ENCODE measurements around the gene LINGO3. TPM values are rescaled to one million over a fixed set of nuclear protein-coding genes. Genes with fewer than 3 reads are reported as not detected.

Gene LINGO3
- total RNA-seq, 1 experiment from 2014 or later = 2.0 TPM

DNA sequence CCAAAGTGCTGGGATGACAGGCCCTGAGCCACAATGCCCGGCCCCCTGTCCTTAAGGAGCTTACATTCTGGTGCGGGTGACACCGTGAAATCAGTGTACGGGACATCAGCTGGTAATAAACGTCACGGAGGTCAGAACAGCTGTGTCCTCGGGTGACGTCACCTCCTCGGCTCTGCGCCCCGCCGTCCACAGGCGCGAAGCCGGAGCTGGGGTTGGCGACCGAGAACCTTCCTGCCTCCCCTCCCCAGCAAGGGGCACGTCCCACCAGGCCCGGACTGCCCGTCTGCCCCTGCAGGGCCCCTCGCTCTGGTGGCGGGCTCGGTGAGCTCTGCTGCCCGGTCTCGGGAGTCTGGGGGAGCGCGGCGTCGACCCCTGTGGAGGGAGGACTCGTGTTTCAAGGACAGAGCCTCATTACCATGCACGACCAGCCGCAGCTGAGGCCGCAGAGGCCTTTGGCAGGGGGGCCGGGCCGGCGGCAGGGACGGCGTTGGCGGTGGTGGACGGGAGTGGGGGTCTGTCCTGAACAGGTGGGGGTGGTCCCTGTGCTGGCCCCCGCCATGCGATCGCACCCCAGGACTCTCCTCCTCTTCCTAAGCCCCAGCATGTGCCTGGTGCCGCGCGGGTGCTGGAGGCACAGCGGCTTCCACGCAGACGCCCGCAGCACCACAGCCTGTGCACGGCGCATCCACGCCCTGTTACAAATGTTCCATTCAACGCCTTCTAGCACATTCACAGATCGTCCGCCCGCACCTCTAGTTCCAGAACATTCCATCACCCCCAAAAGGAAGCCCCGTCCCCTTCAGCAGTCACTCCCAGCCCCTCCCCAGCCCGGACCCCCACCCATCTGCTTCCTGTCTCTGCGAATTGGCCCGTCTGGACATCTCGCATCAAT is 5.4 kb downstream of the LINGO3 start (continued):
- peak; percentile 52; the same call in 1 of the 2 replicates for TF ChIP-seq SP1 (CRISPR knock-in tag; conservative IDR thresholded peaks at IDR 0.05)
- peak; percentile 49; the same call in 1 of the 2 replicates for TF ChIP-seq FOXP1 (CRISPR knock-in tag; IDR thresholded peaks at IDR 0.05; ENCODE audit: borderline replicate concordance)

DNA sequence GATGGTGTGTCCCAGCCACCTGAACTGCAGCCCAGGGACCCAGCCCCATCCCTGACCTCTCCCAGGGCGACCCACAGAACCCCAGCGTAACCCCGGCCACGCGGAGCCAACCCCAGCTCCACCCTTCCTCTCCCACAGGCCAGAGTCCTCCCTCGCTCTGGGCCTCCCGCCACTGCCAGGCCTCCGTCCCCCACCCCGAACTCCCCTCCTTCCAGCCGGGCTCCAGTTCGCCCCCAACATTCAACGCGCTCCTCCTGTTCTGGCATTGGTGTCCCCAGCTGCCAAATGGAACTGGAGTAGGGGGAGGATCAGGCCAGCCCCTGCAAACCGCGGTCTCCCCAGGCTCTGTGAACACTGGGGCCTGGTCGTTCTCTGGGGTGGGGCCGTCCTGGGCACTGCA is 7.4 kb downstream of the LINGO3 start:
- H3K9me3 Mint-ChIP-seq = no peaks in the 10 kb centered on the region
- CTCF ChIA-PET = interaction anchor here (1.1 to 2.1 kb wide), 2 partner anchors 10 to 15 kb away, joined by 3 to 6 read pairs; no protein-coding TSS in a partner anchor
- H3K4me3 Mint-ChIP-seq = no peak overlapping the region
- no peaks in the 10 kb centered on the region for H3K36me3 Mint-ChIP-seq
- peaks cover 5% of the 10 kb centered on the region for H3K4me1 Mint-ChIP-seq
- no peak for ATAC-seq
- TF ChIP-seq NFATC4 (CRISPR knock-in tag; IDR thresholded peaks at IDR 0.05) = no peak
- TF ChIP-seq ZNF396 (CRISPR knock-in tag; IDR thresholded peaks at IDR 0.05; ENCODE audit: borderline replicate concordance) = no peak
- no peak for TF ChIP-seq NR1H2 (CRISPR knock-in tag; IDR thresholded peaks at IDR 0.05)
- TF ChIP-seq, protein P1, sequence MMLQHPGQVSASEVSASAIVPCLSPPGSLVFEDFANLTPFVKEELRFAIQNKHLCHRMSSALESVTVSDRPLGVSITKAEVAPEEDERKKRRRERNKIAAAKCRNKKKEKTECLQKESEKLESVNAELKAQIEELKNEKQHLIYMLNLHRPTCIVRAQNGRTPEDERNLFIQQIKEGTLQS (CRISPR knock-in tag; conservative IDR thresholded peaks at IDR 0.05) = no peak
- TF ChIP-seq, protein P2, sequence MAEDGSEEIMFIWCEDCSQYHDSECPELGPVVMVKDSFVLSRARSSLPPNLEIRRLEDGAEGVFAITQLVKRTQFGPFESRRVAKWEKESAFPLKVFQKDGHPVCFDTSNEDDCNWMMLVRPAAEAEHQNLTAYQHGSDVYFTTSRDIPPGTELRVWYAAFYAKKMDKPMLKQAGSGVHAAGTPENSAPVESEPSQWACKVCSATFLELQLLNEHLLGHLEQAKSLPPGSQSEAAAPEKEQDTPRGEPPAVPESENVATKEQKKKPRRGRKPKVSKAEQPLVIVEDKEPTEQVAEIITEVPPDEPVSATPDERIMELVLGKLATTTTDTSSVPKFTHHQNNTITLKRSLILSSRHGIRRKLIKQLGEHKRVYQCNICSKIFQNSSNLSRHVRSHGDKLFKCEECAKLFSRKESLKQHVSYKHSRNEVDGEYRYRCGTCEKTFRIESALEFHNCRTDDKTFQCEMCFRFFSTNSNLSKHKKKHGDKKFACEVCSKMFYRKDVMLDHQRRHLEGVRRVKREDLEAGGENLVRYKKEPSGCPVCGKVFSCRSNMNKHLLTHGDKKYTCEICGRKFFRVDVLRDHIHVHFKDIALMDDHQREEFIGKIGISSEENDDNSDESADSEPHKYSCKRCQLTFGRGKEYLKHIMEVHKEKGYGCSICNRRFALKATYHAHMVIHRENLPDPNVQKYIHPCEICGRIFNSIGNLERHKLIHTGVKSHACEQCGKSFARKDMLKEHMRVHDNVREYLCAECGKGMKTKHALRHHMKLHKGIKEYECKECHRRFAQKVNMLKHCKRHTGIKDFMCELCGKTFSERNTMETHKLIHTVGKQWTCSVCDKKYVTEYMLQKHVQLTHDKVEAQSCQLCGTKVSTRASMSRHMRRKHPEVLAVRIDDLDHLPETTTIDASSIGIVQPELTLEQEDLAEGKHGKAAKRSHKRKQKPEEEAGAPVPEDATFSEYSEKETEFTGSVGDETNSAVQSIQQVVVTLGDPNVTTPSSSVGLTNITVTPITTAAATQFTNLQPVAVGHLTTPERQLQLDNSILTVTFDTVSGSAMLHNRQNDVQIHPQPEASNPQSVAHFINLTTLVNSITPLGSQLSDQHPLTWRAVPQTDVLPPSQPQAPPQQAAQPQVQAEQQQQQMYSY (CRISPR knock-in tag; IDR thresholded peaks at IDR 0.05) = no peak
- no peak for TF ChIP-seq ZBTB21 (CRISPR knock-in tag; IDR thresholded peaks at IDR 0.05; ENCODE audit: borderline replicate concordance)
- H3K27ac Mint-ChIP-seq = no peak overlapping the region
- POLR2A ChIA-PET = no interaction called here
- peaks cover 10% of the 10 kb centered on the region for H3K27me3 Mint-ChIP-seq (ENCODE audit: low read depth)
- no peak for DNase-seq (ENCODE audit: low spot score)

DNA sequence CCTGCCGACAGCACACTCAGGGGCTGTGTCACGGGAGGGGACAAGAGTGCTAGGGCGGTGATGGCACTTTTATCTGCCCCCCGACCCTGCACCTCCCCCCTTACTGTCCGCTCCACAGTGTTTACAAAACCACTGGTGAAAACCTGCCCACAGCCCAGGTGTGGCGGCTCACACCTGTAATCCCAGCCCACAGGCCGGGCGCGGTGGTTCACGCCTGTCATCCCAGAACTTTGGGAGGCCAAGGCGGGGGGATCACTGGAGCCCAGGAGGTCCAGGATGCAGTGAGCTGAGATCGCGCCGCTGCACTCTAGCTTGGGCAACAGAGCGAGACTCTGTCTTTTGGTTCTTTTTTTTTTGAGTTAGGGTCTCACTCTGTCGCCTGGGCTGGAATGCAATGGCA is 11.8 kb downstream of the LINGO3 start:
- no peak for ATAC-seq
- DNase-seq (ENCODE audit: low spot score) = no peak
- H3K27ac Mint-ChIP-seq = no peak overlapping the region
- peaks cover 34% of the 10 kb centered on the region for H3K27me3 Mint-ChIP-seq (ENCODE audit: low read depth)
- H3K36me3 Mint-ChIP-seq = no peaks in the 10 kb centered on the region
- H3K9me3 Mint-ChIP-seq = no peaks in the 10 kb centered on the region
- CTCF ChIA-PET = interaction anchor here (0.6 to 2.7 kb wide), 5 partner anchors 10 to 22 kb away, joined by 3 to 24 read pairs (median 7); no protein-coding TSS in a partner anchor
- POLR2A ChIA-PET = no interaction called here
- H3K4me1 Mint-ChIP-seq = peaks cover 3% of the 10 kb centered on the region; the same call in 1 of the 2 replicates
- H3K4me3 Mint-ChIP-seq = no peak overlapping the region
- TF ChIP-seq, protein P3, sequence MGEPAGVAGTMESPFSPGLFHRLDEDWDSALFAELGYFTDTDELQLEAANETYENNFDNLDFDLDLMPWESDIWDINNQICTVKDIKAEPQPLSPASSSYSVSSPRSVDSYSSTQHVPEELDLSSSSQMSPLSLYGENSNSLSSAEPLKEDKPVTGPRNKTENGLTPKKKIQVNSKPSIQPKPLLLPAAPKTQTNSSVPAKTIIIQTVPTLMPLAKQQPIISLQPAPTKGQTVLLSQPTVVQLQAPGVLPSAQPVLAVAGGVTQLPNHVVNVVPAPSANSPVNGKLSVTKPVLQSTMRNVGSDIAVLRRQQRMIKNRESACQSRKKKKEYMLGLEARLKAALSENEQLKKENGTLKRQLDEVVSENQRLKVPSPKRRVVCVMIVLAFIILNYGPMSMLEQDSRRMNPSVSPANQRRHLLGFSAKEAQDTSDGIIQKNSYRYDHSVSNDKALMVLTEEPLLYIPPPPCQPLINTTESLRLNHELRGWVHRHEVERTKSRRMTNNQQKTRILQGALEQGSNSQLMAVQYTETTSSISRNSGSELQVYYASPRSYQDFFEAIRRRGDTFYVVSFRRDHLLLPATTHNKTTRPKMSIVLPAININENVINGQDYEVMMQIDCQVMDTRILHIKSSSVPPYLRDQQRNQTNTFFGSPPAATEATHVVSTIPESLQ (CRISPR knock-in tag; IDR thresholded peaks at IDR 0.05) = no peak
- TF ChIP-seq HMGA2 (CRISPR knock-in tag; IDR thresholded peaks at IDR 0.05) (no peak), ATF1 (CRISPR knock-in tag; IDR thresholded peaks at IDR 0.05) (no peak), ELF4 (CRISPR knock-in tag; IDR thresholded peaks at IDR 0.05; ENCODE audit: low read depth) (no peak), ZNF121 (CRISPR knock-in tag; IDR thresholded peaks at IDR 0.05) (no peak), ZNF232 (CRISPR knock-in tag; IDR thresholded peaks at IDR 0.05) (no peak)
- TF ChIP-seq, protein P4, sequence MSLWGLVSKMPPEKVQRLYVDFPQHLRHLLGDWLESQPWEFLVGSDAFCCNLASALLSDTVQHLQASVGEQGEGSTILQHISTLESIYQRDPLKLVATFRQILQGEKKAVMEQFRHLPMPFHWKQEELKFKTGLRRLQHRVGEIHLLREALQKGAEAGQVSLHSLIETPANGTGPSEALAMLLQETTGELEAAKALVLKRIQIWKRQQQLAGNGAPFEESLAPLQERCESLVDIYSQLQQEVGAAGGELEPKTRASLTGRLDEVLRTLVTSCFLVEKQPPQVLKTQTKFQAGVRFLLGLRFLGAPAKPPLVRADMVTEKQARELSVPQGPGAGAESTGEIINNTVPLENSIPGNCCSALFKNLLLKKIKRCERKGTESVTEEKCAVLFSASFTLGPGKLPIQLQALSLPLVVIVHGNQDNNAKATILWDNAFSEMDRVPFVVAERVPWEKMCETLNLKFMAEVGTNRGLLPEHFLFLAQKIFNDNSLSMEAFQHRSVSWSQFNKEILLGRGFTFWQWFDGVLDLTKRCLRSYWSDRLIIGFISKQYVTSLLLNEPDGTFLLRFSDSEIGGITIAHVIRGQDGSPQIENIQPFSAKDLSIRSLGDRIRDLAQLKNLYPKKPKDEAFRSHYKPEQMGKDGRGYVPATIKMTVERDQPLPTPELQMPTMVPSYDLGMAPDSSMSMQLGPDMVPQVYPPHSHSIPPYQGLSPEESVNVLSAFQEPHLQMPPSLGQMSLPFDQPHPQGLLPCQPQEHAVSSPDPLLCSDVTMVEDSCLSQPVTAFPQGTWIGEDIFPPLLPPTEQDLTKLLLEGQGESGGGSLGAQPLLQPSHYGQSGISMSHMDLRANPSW (CRISPR knock-in tag; conservative IDR thresholded peaks at IDR 0.05; ENCODE audit: low read depth) = no peak
- TF ChIP-seq, protein P5, sequence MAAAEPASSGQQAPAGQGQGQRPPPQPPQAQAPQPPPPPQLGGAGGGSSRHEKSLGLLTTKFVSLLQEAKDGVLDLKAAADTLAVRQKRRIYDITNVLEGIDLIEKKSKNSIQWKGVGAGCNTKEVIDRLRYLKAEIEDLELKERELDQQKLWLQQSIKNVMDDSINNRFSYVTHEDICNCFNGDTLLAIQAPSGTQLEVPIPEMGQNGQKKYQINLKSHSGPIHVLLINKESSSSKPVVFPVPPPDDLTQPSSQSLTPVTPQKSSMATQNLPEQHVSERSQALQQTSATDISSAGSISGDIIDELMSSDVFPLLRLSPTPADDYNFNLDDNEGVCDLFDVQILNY (CRISPR knock-in tag; IDR thresholded peaks at IDR 0.05) = no peak
- TF ChIP-seq, protein P6, sequence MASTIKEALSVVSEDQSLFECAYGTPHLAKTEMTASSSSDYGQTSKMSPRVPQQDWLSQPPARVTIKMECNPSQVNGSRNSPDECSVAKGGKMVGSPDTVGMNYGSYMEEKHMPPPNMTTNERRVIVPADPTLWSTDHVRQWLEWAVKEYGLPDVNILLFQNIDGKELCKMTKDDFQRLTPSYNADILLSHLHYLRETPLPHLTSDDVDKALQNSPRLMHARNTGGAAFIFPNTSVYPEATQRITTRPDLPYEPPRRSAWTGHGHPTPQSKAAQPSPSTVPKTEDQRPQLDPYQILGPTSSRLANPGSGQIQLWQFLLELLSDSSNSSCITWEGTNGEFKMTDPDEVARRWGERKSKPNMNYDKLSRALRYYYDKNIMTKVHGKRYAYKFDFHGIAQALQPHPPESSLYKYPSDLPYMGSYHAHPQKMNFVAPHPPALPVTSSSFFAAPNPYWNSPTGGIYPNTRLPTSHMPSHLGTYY (CRISPR knock-in tag; IDR thresholded peaks at IDR 0.05) = no peak
- TF ChIP-seq, protein P7, sequence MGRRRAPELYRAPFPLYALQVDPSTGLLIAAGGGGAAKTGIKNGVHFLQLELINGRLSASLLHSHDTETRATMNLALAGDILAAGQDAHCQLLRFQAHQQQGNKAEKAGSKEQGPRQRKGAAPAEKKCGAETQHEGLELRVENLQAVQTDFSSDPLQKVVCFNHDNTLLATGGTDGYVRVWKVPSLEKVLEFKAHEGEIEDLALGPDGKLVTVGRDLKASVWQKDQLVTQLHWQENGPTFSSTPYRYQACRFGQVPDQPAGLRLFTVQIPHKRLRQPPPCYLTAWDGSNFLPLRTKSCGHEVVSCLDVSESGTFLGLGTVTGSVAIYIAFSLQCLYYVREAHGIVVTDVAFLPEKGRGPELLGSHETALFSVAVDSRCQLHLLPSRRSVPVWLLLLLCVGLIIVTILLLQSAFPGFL (CRISPR knock-in tag; IDR thresholded peaks at IDR 0.05; ENCODE audit: borderline replicate concordance) = no peak
- TF ChIP-seq, protein P8, sequence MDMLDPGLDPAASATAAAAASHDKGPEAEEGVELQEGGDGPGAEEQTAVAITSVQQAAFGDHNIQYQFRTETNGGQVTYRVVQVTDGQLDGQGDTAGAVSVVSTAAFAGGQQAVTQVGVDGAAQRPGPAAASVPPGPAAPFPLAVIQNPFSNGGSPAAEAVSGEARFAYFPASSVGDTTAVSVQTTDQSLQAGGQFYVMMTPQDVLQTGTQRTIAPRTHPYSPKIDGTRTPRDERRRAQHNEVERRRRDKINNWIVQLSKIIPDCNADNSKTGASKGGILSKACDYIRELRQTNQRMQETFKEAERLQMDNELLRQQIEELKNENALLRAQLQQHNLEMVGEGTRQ (CRISPR knock-in tag; IDR thresholded peaks at IDR 0.05) = no peak
